Coronary artery (tissue), 2 donors: ENCODE results near the gene TAS1R3.
"Not testable (repeated sequence)": the region's sequence is repeated elsewhere in the genome, so short reads cannot be mapped to it uniquely, and the experiment has no call there.

Experiments used
- DNase-seq: peaks from one replicate; pipeline ENCODE4 v3.0.0-alpha.2; 2017; ENCODE audit warnings: low spot score
- H3K27ac ChIP-seq, 2 donors: fragments of 200-600 bp; sonication (generic); one replicate each; pipeline ENCODE4 v1.5.1; 2016 to 2019
- H3K4me3 ChIP-seq: fragments of 200-600 bp; sonication (generic); 2 replicates; pipeline ENCODE4 v1.5.1; 2016; ENCODE audit warnings: mild to moderate bottlenecking, moderate library complexity
- CTCF ChIP-seq: fragments of 200-600 bp; sonication (generic); IDR thresholded peaks from one replicate; pipeline ENCODE4 v1.5.1; 2019; ENCODE audit warnings: antibody characterized with exemption

The TAS1R3 gene

GRCh38 chr1:1312450-1313314 lies 18.4 kb upstream of the TAS1R3 start:
- TF ChIP-seq CTCF = no peak
- no peak overlapping the region for H3K4me3 ChIP-seq

GRCh38 chr1:1313500-1314236 lies 17.4 kb upstream of the TAS1R3 start:
- no peak for TF ChIP-seq CTCF
- DNase-seq = no peak
- H3K4me3 ChIP-seq = no peak overlapping the region
- H3K27ac ChIP-seq = no peak overlapping the region

More at GRCh38 chr1:1312450-1313314, 18.4 kb upstream of the TAS1R3 start:
- no peak for DNase-seq
- H3K27ac ChIP-seq = no peak overlapping the region

- DNase-seq = no peak
- no peak overlapping the region for H3K27ac ChIP-seq
Observed at GRCh38 chr1:1314237-1314586, 16.9 kb upstream of the TAS1R3 start.

GRCh38 chr1:1314678-1315335 lies 16.3 kb upstream of the TAS1R3 start:
- no peak for DNase-seq
- H3K4me3 ChIP-seq = no peak overlapping the region
- no peak overlapping the region for H3K27ac ChIP-seq
- TF ChIP-seq CTCF = no peak

More at GRCh38 chr1:1314237-1314586, 16.9 kb upstream of the TAS1R3 start:
- no peak for TF ChIP-seq CTCF
- H3K4me3 ChIP-seq = no peak overlapping the region

- H3K27ac ChIP-seq = peak overlapping the region in 1 of 2 donors; percentile 7
- DNase-seq = no peak
- no peak overlapping the region for H3K4me3 ChIP-seq
- TF ChIP-seq CTCF = no peak
Observed at GRCh38 chr1:1315435-1315954, 15.6 kb upstream of the TAS1R3 start.

- DNase-seq, H3K27ac ChIP-seq: not testable (repeated sequence)
Observed at GRCh38 chr1:1316199-1316598, 14.9 kb upstream of the TAS1R3 start.

GRCh38 chr1:1317420-1317819 lies 13.7 kb upstream of the TAS1R3 start:
- no peak for DNase-seq
- H3K4me3 ChIP-seq = no peak overlapping the region
- TF ChIP-seq CTCF = no peak
- peak overlapping the region; percentile 39 to 55 for H3K27ac ChIP-seq

More at GRCh38 chr1:1316199-1316598, 14.9 kb upstream of the TAS1R3 start:
- H3K4me3 ChIP-seq = not testable (repeated sequence)
